HTERT RPE-1 (cell line): ENCODE measurements around the gene CALML5.

Experiments used
- in situ Hi-C: fragments of 300-500 bp; cut with MboI; formaldehyde crosslinking; loops from 4 replicates; pipeline ENCODE4 v1.14.3; 2020; ENCODE audit warnings: low sequenced_read_pairs

Gene CALML5

GRCh38 chr10:5467634-5468255, 31.6 kb downstream of the CALML5 start:
- in situ Hi-C loops: no loop called here

DNA sequence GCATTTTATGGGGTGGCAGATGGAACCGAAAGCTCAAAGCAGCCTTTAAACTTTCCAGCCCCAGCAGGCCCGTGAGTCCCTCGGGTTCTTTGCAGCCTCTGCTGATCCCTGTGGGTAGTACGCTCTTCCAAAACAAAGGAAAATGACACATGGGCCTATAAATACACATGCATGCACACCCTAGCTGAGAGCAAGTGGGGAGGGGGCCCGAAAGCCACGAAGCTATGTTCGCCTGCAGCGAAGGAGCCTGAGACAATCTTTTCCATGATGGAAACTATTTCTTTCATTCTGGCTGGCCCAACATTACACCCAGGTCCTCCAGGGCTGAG, 32.2 kb downstream of the CALML5 start:
- in situ Hi-C loops: no loop called here

DNA sequence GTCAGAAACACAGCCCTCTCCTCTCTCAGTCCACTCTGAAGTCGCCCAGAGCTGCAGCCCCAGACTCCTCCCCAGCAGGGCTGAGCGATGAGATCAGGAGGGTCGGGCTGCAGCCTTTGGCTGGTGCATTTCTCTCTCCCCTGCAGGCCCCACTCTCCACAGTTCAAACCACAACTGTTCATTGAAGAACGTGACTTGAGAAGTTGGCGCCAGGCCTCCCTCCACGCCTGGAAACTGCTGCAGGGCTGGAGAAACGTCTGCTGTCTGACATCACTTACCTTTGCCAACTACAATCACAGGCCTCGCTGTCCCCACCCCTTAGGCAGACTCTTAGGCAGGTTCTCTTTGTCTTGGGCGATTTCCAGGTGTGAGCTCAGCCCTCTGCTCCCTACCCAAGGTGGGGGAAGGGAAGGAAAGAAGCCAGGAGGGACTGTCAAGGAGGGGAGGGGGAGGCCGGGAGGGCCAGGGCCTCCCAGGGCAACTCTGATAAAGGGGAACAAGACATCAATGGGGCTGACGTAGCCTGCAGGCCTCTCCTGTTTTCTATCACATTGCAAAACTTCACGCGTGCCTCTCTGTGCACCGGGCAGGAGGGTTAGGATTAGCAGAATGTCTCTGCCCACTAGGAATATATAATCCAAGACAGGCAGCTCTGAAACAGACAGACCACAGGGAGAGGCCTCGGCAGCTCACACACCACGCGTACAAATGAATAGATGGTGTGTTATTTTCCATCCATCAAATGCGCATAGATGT, 32.7 kb downstream of the CALML5 start:
- in situ Hi-C loops: no loop called here

- in situ Hi-C loops: no loop called here
Measured at GRCh38 chr10:5465976-5466450, 33.4 kb downstream of the CALML5 start.

DNA sequence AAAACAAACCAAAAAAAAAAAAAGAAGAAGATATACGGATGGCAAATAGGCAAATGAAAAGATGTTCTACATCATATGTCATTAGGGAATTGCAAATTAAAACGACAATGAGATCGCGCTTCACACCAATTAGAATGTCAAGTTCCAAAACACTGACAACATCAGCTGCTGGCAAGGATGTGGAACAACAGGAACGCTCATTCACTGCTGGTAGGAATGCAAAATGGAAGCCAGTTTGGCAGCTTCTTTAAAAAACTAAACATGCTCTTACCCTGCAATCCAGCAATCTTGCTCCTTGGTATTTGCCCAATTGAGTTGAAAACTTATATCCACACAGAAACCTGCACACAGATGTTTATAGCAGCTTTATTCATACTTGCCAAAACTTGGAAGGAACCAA, 34.8 kb downstream of the CALML5 start:
- in situ Hi-C loops: no loop called here

- in situ Hi-C loops: no loop called here
Measured at GRCh38 chr10:5462841-5463293, 36.5 kb downstream of the CALML5 start.

DNA sequence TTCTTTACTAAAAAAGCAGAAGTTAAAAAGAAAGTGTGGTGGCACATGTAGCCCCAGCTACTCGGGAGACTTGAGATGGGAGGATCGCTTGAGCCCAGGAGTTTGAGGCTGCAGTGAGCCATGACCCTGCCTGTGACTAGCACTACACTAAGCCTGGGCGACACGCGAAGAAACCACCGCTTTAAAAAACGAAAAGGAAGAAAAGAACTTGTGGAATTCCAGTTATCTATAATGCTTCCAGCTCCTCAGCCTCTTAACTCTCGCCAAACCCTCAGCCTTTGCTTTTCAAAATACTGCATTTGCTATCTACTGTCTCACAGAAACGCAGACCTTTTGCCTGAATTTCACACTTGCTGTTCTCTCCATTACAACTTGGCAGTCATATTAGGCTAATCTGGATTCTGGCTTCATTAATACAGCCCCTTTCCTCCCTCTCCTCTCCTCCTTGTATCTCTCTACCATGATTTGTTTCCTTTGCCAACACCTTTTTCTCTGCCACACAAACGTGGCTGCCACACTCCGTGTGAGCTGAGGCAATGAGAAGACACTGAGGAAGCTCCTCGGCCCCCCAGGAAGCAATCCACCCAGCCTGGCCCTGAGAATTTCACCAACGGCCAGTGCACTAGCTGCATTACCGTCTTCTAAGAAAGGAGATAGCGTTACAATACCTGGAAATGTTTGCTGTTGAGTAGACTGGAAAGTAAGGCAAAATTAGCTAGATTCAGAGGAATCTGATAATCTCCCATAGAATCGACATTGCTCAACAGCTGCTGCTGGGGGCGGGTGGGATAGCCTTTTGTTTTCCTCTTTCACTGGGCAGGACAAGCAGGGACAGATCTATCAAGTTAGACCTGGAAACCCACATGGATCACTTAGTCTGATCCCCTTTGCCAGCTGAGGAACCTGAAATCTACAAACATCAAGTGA, 37.2 kb downstream of the CALML5 start:
- in situ Hi-C loops: no loop called here

- in situ Hi-C loops: no loop called here
Measured at GRCh38 chr10:5461203-5461588, 38.2 kb downstream of the CALML5 start.

DNA sequence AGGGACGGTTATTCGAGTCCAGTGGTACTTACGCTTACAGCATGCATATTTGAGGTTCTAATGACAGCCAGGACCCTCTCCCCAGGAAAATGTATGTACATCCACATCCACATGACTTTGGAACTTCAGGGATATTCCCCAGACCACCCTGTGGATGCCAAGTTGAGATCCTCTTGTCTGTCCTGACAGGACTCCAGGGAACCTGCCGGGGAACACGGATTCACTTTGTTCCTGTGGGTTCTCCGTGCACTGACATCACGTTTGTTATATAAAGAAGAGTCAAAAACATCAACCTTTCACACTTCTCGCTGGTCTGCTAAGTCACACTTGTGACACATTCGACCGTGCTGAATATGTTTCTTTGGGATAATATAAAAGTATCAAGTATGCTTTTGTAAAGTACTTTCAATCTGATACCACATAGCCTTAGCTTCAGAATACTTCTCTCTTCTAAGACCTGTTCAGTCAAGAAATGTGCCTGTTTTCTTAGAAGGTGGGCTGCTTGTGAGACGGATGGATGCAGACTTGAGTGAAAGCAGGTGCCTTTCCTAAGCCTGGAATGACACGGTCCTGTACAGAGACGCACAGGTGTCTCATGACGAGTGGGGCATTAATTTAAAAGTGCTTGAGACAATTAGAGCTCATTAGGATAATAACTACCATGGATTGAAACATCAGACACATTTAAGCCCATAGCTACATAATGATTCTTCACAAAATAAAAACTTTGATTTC, 38.7 kb downstream of the CALML5 start:
- in situ Hi-C loops: no loop called here

- in situ Hi-C loops: no loop called here
Measured at GRCh38 chr10:5458949-5459747, 40.2 kb downstream of the CALML5 start.

GRCh38 chr10:5458425-5458824, 40.9 kb downstream of the CALML5 start:
- in situ Hi-C loops: no loop called here

GRCh38 chr10:5457741-5458140, 41.6 kb downstream of the CALML5 start:
- in situ Hi-C loops: no loop called here

- in situ Hi-C loops: no loop called here
Measured at GRCh38 chr10:5456563-5456962, 42.8 kb downstream of the CALML5 start.

DNA sequence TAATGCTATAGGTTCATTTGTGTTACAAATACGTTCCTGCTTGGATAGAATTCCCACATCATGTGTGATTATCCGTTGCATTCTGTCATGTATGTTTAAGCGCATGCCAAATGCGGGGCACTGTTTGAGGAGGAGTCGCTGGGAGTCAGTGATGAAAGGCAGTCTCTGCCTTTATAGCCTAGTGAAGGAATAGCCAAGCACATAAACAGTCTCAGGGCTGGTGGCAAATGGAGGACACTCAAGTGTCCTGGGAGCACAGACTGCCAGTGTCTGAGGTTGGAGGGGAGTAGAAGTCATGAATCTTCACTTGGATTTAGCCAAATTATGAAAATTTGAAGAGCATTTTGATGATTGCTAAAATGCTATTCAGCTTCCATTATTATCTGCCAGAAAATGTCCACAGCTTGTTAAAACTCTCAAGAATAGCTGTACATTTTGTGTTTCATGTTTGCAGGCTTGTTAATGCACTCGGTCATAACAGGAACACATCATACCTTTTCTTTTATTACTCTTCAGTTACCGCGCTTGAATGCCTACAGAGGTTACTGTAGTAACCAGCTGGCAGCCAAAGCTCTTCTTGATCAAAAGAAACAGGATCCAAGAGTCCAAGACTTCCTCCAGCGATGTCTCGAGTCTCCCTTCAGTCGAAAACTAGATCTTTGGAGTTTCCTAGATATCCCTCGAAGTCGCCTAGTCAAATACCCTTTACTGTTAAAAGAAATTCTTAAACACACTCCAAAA, 45.5 kb downstream of the CALML5 start:
- in situ Hi-C loops: no loop called here

DNA sequence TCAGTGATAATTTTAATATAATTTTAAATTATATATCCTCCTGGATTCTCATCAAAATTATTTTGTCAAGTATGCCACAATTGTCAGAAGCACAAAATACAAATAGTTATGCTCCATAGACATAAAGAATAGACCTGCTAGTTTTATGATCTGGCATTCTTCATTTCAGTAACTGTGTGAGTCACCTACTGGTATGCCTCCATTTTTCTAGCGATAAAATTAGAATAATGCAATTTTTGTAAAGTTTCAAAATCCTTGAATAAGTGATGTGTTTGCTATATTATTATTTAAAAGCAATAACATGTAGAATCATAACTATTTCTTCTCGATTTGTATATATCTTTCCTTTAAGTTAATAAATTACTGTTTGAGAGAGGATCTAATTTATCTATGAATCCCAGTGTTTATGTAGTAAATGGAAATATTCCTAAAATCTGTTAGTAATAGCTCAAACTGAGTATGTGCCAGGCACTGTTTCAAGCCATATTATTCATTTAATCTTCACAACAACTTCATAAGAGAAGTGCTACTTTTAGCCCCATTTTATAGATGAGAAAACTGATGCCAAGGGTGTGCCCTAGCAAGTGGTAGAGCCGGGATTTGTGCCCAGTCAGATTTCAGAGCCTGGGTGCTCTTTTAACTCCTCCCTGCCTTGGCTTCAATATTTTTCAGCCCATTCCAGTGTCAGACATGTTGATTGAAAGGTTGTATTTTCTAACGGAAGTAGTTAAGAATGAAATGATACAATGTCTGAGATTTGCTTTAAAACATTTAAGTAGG, 48.6 kb downstream of the CALML5 start:
- in situ Hi-C loops: no loop called here

DNA sequence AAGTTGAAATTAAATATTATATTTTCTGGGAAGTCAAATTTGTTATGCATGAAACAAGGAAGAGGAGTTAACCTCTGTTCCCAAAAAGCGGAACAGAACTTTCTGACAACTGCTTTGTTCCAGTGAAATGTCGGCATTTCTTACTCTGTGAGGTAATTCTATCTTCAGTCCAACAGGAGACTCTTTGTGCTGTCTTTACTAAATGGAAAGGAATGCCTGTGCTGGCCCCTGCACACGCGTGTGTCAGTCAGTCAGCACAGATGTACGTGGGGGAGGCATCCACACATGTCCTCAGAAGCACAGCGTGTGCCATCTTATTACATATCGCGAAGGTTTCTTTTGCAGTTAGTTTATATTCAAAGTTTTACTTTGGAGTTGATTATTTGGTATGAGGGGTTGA, 49.5 kb downstream of the CALML5 start:
- in situ Hi-C loops: no loop called here

DNA sequence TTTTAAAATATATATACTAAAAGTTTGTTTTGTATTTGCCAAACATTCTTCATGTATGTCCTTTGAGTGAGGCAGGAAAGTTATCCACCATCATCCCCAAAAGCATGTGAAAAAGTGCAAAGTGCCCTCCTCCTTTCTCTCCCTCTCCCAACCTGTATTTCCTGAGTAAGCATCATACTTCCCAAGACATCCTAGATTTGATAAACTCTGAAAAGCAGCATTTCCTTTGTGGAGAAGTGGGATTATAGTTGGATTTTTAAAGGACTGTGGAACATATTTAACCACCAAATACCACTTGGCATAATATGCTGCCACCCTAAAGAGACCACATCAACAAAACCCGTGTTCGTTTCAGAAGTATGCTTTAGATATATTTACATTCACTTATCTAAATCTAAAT, 50.1 kb downstream of the CALML5 start:
- in situ Hi-C loops: no loop called here
